ENCODE data around the gene TMC1. TPM values are rescaled to one million over a fixed set of nuclear protein-coding genes. Genes with fewer than 3 reads are reported as not detected.
"Not testable (repeated sequence)": the region's sequence is repeated elsewhere in the genome, so short reads cannot be mapped to it uniquely, and the experiment has no call there.

The TMC1 gene
- total RNA-seq, 1 donor from 2014 or later, result not detected

GRCh38 chr9:72489986-72490385 lies 31.4 kb upstream of the TMC1 start:
- no peaks in the 10 kb centered on the region for H3K9me3 Mint-ChIP-seq
- DNase-seq (ENCODE audit: low spot score), result no peak
- intact Hi-C loops (cut with micrococcal nuclease), result no loop called here
- H3K4me3 Mint-ChIP-seq (ENCODE audit: low read depth), result no peak overlapping the region
- H3K27ac Mint-ChIP-seq, result no peak overlapping the region
- H3K36me3 Mint-ChIP-seq (ENCODE audit: low read depth), result no peaks in the 10 kb centered on the region
- H3K4me1 Mint-ChIP-seq (ENCODE audit: low read depth), result peaks cover 3% of the 10 kb centered on the region
- no peaks in the 10 kb centered on the region for H3K27me3 Mint-ChIP-seq (ENCODE audit: low read depth)

GRCh38 chr9:72491242-72491641 lies 30.2 kb upstream of the TMC1 start:
- DNase-seq (ENCODE audit: low spot score), result no peak
- Mint-ChIP-seq H3K4me1 (ENCODE audit: low read depth) (peaks cover 4% of the 10 kb centered on the region), H3K36me3 (ENCODE audit: low read depth) (no peaks in the 10 kb centered on the region), H3K27me3 (ENCODE audit: low read depth) (no peaks in the 10 kb centered on the region), H3K27ac (no peak overlapping the region), H3K9me3 (no peaks in the 10 kb centered on the region), H3K4me3 (ENCODE audit: low read depth) (no peak overlapping the region)
- intact Hi-C loops (cut with micrococcal nuclease), result no loop called here

- intact Hi-C loops (cut with micrococcal nuclease), result loop anchor here (2.0 kb wide), 1 partner anchor 15 kb away; no protein-coding TSS in a partner anchor
- peaks cover 2% of the 10 kb centered on the region for H3K27me3 Mint-ChIP-seq (ENCODE audit: low read depth)
- peaks cover 4% of the 10 kb centered on the region for H3K4me1 Mint-ChIP-seq (ENCODE audit: low read depth)
- H3K36me3 Mint-ChIP-seq (ENCODE audit: low read depth), result no peaks in the 10 kb centered on the region
- DNase-seq (ENCODE audit: low spot score), result no peak
- no peaks in the 10 kb centered on the region for H3K9me3 Mint-ChIP-seq
- H3K27ac Mint-ChIP-seq, result no peak overlapping the region
- no peak overlapping the region for H3K4me3 Mint-ChIP-seq (ENCODE audit: low read depth)
Measured at GRCh38 chr9:72494051-72494450, 27.4 kb upstream of the TMC1 start.

GRCh38 chr9:72497447-72498046 lies 23.9 kb upstream of the TMC1 start:
- Mint-ChIP-seq H3K27me3 (ENCODE audit: low read depth) (peaks cover 2% of the 10 kb centered on the region), H3K36me3 (ENCODE audit: low read depth) (no peaks in the 10 kb centered on the region), H3K27ac (no peak overlapping the region), H3K4me3 (ENCODE audit: low read depth) (no peak overlapping the region), H3K4me1 (ENCODE audit: low read depth) (peaks cover 1% of the 10 kb centered on the region), H3K9me3 (no peaks in the 10 kb centered on the region)
- no peak for DNase-seq (ENCODE audit: low spot score)
- intact Hi-C loops (cut with micrococcal nuclease), result no loop called here

- Mint-ChIP-seq H3K4me1 (ENCODE audit: low read depth) (peaks cover 19% of the 10 kb centered on the region), H3K36me3 (ENCODE audit: low read depth) (no peaks in the 10 kb centered on the region), H3K4me3 (ENCODE audit: low read depth) (no peak overlapping the region), H3K9me3 (no peaks in the 10 kb centered on the region), H3K27ac (no peak overlapping the region), H3K27me3 (ENCODE audit: low read depth) (no peaks in the 10 kb centered on the region)
- intact Hi-C loops (cut with micrococcal nuclease), result loop anchor here (5.0 kb wide), 2 partner anchors 51 to 64 kb away; no protein-coding TSS in a partner anchor
- no peak for DNase-seq (ENCODE audit: low spot score)
Measured at GRCh38 chr9:72506615-72507014, 14.8 kb upstream of the TMC1 start.

- intact Hi-C loops (cut with micrococcal nuclease), result loop anchor here (1.0 to 5.0 kb wide), 6 partner anchors 14 to 67 kb away; no protein-coding TSS in a partner anchor
- Mint-ChIP-seq H3K4me3 (ENCODE audit: low read depth) (no peak overlapping the region), H3K36me3 (ENCODE audit: low read depth) (no peaks in the 10 kb centered on the region), H3K27me3 (ENCODE audit: low read depth) (no peaks in the 10 kb centered on the region), H3K9me3 (no peaks in the 10 kb centered on the region), H3K27ac (peak overlapping the region; percentile 80), H3K4me1 (ENCODE audit: low read depth) (peaks cover 20% of the 10 kb centered on the region)
- DNase-seq (ENCODE audit: low spot score), result no peak
Measured at GRCh38 chr9:72509053-72509452, 12.4 kb upstream of the TMC1 start.

GRCh38 chr9:72509635-72510034 lies 11.8 kb upstream of the TMC1 start:
- Mint-ChIP-seq H3K27ac (peak overlapping the region; percentile 80), H3K4me3 (ENCODE audit: low read depth) (peak overlapping the region; percentile 23), H3K9me3 (no peaks in the 10 kb centered on the region), H3K27me3 (ENCODE audit: low read depth) (no peaks in the 10 kb centered on the region), H3K4me1 (ENCODE audit: low read depth) (peaks cover 20% of the 10 kb centered on the region), H3K36me3 (ENCODE audit: low read depth) (no peaks in the 10 kb centered on the region)
- intact Hi-C loops (cut with micrococcal nuclease), result loop anchor here (1.0 to 5.0 kb wide), 6 partner anchors 15 to 67 kb away; no protein-coding TSS in a partner anchor
- no peak for DNase-seq (ENCODE audit: low spot score)

GRCh38 chr9:72521011-72521410 lies 397 bp upstream of the TMC1 start:
- DNase-seq (ENCODE audit: low spot score); H3K27ac Mint-ChIP-seq; H3K9me3 Mint-ChIP-seq; H3K36me3 Mint-ChIP-seq (ENCODE audit: low read depth); H3K4me3 Mint-ChIP-seq (ENCODE audit: low read depth); H3K27me3 Mint-ChIP-seq (ENCODE audit: low read depth): not testable (repeated sequence)
- intact Hi-C loops (cut with micrococcal nuclease), result loop anchor here (10.0 kb wide), 1 partner anchor 634 kb away; the partner anchor contains the start of gene ANXA1
- peaks cover 15% of the 10 kb centered on the region for H3K4me1 Mint-ChIP-seq (ENCODE audit: low read depth)

- Mint-ChIP-seq H3K4me1 (ENCODE audit: low read depth) (peaks cover 43% of the 10 kb centered on the region), H3K36me3 (ENCODE audit: low read depth) (no peaks in the 10 kb centered on the region), H3K9me3 (no peaks in the 10 kb centered on the region), H3K27me3 (ENCODE audit: low read depth) (no peaks in the 10 kb centered on the region), H3K4me3 (ENCODE audit: low read depth) (no peak overlapping the region), H3K27ac (peak overlapping the region; percentile 70)
- intact Hi-C loops (cut with micrococcal nuclease), result loop anchor here (1.0 to 10.0 kb wide), 3 partner anchors 52 to 630 kb away; partner anchors contain the start of genes ABHD17B, ANXA1 and C9orf85
- DNase-seq (ENCODE audit: low spot score), result no peak
Measured at GRCh38 chr9:72524820-72525540, 3.6 kb downstream of the TMC1 start.

- H3K4me3 Mint-ChIP-seq (ENCODE audit: low read depth), result peak overlapping the region; percentile 72
- peak; percentile 61 for DNase-seq (ENCODE audit: low spot score)
- peaks cover 4% of the 10 kb centered on the region for H3K9me3 Mint-ChIP-seq
- no peaks in the 10 kb centered on the region for H3K36me3 Mint-ChIP-seq (ENCODE audit: low read depth)
- intact Hi-C loops (cut with micrococcal nuclease), result loop anchor here (1.0 to 10.0 kb wide), 8 partner anchors 14 to 628 kb away; partner anchors contain the start of genes ABHD17B, ANXA1, C9orf85 and ZFAND5
- H3K4me1 Mint-ChIP-seq (ENCODE audit: low read depth), result peaks cover 43% of the 10 kb centered on the region
- no peaks in the 10 kb centered on the region for H3K27me3 Mint-ChIP-seq (ENCODE audit: low read depth)
- peak overlapping the region; percentile 94 for H3K27ac Mint-ChIP-seq
Measured at GRCh38 chr9:72526901-72527800, 5.7 kb downstream of the TMC1 start.

GRCh38 chr9:72527801-72528195 lies 6.4 kb downstream of the TMC1 start:
- H3K27ac Mint-ChIP-seq, result peak overlapping the region; percentile 94
- no peaks in the 10 kb centered on the region for H3K27me3 Mint-ChIP-seq (ENCODE audit: low read depth)
- peaks cover 43% of the 10 kb centered on the region for H3K4me1 Mint-ChIP-seq (ENCODE audit: low read depth)
- H3K9me3 Mint-ChIP-seq, result peaks cover 4% of the 10 kb centered on the region
- no peaks in the 10 kb centered on the region for H3K36me3 Mint-ChIP-seq (ENCODE audit: low read depth)
- intact Hi-C loops (cut with micrococcal nuclease), result loop anchor here (1.0 to 10.0 kb wide), 8 partner anchors 14 to 627 kb away; partner anchors contain the start of genes ABHD17B, ANXA1, C9orf85 and ZFAND5
- H3K4me3 Mint-ChIP-seq (ENCODE audit: low read depth), result peak overlapping the region; percentile 72
- no peak for DNase-seq (ENCODE audit: low spot score)

- Mint-ChIP-seq H3K36me3 (ENCODE audit: low read depth) (no peaks in the 10 kb centered on the region), H3K4me1 (ENCODE audit: low read depth) (peaks cover 41% of the 10 kb centered on the region), H3K4me3 (ENCODE audit: low read depth) (no peak overlapping the region), H3K27me3 (ENCODE audit: low read depth) (no peaks in the 10 kb centered on the region), H3K27ac (peak overlapping the region; percentile 17), H3K9me3 (peaks cover 4% of the 10 kb centered on the region)
- DNase-seq (ENCODE audit: low spot score), result no peak
- intact Hi-C loops (cut with micrococcal nuclease), result loop anchor here (5.0 to 10.0 kb wide), 2 partner anchors 617 to 625 kb away; partner anchors contain the start of genes ABHD17B, ANXA1 and C9orf85
Measured at GRCh38 chr9:72529531-72529930, 8.1 kb downstream of the TMC1 start.

Measured in activated T-helper 2 cell treated with anti-CD3 and anti-CD28 coated beads, Interferon-gamma antibody, Interleukin-2, Interleukin-4, amounts not matched to agents 10 μg/mL and 5 μg/mL and 100 μg/mL, durations not matched to agents 14 hours and 24 hours and 36 hours (primary cell).